ENCODE data around the gene LAMB1.
A peak's percentile ranks its signal among the peaks of the same experiment; 100 is the strongest.
"Not testable (repeated sequence)": the region's sequence is repeated elsewhere in the genome, so short reads cannot be mapped to it uniquely, and the experiment has no call there.

Gene LAMB1

GRCh38 chr7:107911981-107912380, 91.0 kb downstream of the LAMB1 start:
- no peak for DNase-seq

- no peak for DNase-seq
These were observed 93.5 kb downstream of the LAMB1 start for GRCh38 chr7:107909445-107909844.

- DNase-seq = no peak
These were observed 95.2 kb downstream of the LAMB1 start for GRCh38 chr7:107907790-107908189.

- DNase-seq = no peak
These were observed 100.6 kb downstream of the LAMB1 start for GRCh38 chr7:107902381-107902780.

- no peak for DNase-seq
These were observed 102.4 kb downstream of the LAMB1 start for GRCh38 chr7:107900496-107901015.

- DNase-seq = no peak
These were observed 103.9 kb downstream of the LAMB1 start for GRCh38 chr7:107898997-107899594.

- DNase-seq = not testable (repeated sequence)
These were observed 110.6 kb downstream of the LAMB1 start for GRCh38 chr7:107892367-107892741.

- no peak for DNase-seq
These were observed 111.2 kb downstream of the LAMB1 start for GRCh38 chr7:107891636-107892366.

GRCh38 chr7:107890962-107891635, 111.9 kb downstream of the LAMB1 start, which contains the start of gene DLD:
DLD (plus strand) TSS chr7:107891183; CDS start chr7:107891251, 68 bp downstream.
- DNase-seq = peak; percentile 74

- no peak for DNase-seq
These were observed 112.4 kb downstream of the LAMB1 start for GRCh38 chr7:107890493-107890961.

GRCh38 chr7:107889992-107890391, 113.0 kb downstream of the LAMB1 start:
- DNase-seq = no peak

GRCh38 chr7:107887827-107888226, 115.1 kb downstream of the LAMB1 start:
- DNase-seq = not testable (repeated sequence)

GRCh38 chr7:107884066-107884818, 118.7 kb downstream of the LAMB1 start:
- DNase-seq = no peak

GRCh38 chr7:107882766-107883165, 120.2 kb downstream of the LAMB1 start:
- no peak for DNase-seq

GRCh38 chr7:107879400-107880035, 123.4 kb downstream of the LAMB1 start:
- no peak for DNase-seq

- no peak for DNase-seq
These were observed 124.3 kb downstream of the LAMB1 start for GRCh38 chr7:107878636-107879035.

- DNase-seq = no peak
These were observed 125.1 kb downstream of the LAMB1 start for GRCh38 chr7:107877731-107878382.

- DNase-seq = no peak
These were observed 126.0 kb downstream of the LAMB1 start for GRCh38 chr7:107876916-107877315.

GRCh38 chr7:107874605-107875446, 128.1 kb downstream of the LAMB1 start:
- DNase-seq = no peak

- no peak for DNase-seq
These were observed 128.8 kb downstream of the LAMB1 start for GRCh38 chr7:107874111-107874510.
